Measurements from ENCODE around the gene LRRC15. TPM values are rescaled to one million over a fixed set of nuclear protein-coding genes. Genes with fewer than 3 reads are reported as not detected.

The LRRC15 gene
- polyA plus RNA-seq, 3 donors: not detected

GRCh38 chr3:194339840-194340239 is 29.7 kb downstream of the LRRC15 start:
- Histone ChIP-seq H3K27ac (ENCODE audit: low read depth in 1 of 2, low read length in 2 of 2) (no peak overlapping the region), H3K4me1 (ENCODE audit: control insufficient read depth in 1 of 2, insufficient read depth in 2 of 2, low read length in 2 of 2) (no peaks in the 10 kb centered on the region), H3K27me3 (ENCODE audit: control insufficient read depth in 2 of 2, insufficient read depth in 2 of 2, low read length in 2 of 2) (no peaks in the 10 kb centered on the region), H3K9me3 (replicated peaks in 1 of 2; ENCODE audit: control insufficient read depth in 1 of 2, insufficient read depth in 1 of 2, low read length in 2 of 2) (no peaks in the 10 kb centered on the region), H2AFZ (ENCODE audit: insufficient read depth, low read depth, low read length, poor library complexity, severe bottlenecking) (no peak overlapping the region), H3K79me2 (ENCODE audit: insufficient read depth, low read length) (no peaks in the 10 kb centered on the region), H3K4me2 (replicated peaks; ENCODE audit: extremely low read depth, low read length, poor library complexity, severe bottlenecking) (no peak overlapping the region), H3K36me3 (replicated peaks in 1 of 2; ENCODE audit: control insufficient read depth in 1 of 2, insufficient read depth in 2 of 2, low read length in 2 of 2) (no peaks in the 10 kb centered on the region), H3K4me3 (replicated peaks in 1 of 3; ENCODE audit: low read depth in 2 of 3, low read length in 3 of 3) (no peak overlapping the region), H4K20me1 (ENCODE audit: insufficient read depth, low read length) (no peaks in the 10 kb centered on the region), H3K9ac (ENCODE audit: insufficient read depth, low read length, poor library complexity, severe bottlenecking) (no peak overlapping the region)
- no peak for TF ChIP-seq CTCF (IDR thresholded peaks at IDR 0.05)
- Mint-ChIP-seq H3K9me3 (peaks cover 0 to 3% (median 0%) of the 10 kb centered on the region in 7 donors), H3K27ac (no peak overlapping the region), H3K36me3 (no peaks in the 10 kb centered on the region), H3K27me3 (ENCODE audit: low read depth in 3 of 3) (peaks cover 12 to 18% (median 17%) of the 10 kb centered on the region in 3 donors), H3K4me1 (peaks cover 5% of the 10 kb centered on the region), H3K4me3 (no peak overlapping the region)
- intact Hi-C loops (cut with micrococcal nuclease): no loop called here
- DNase-seq: no peak
- WGBS (ENCODE audit: insufficient coverage): 83% methylated on average over 4 of the region's 5 CpGs

GRCh38 chr3:194339356-194339755 is 30.2 kb downstream of the LRRC15 start:
- no peak overlapping the region for H3K27ac ChIP-seq (ENCODE audit: low read depth in 1 of 2, low read length in 2 of 2)
- H3K79me2 ChIP-seq (ENCODE audit: insufficient read depth, low read length): no peaks in the 10 kb centered on the region
- no peak overlapping the region for H3K4me3 ChIP-seq (replicated peaks in 1 of 3; ENCODE audit: low read depth in 2 of 3, low read length in 3 of 3)
- peaks cover 0 to 4% (median 0%) of the 10 kb centered on the region in 7 donors for H3K9me3 Mint-ChIP-seq
- H3K27me3 Mint-ChIP-seq (ENCODE audit: low read depth in 3 of 3): peaks cover 14 to 21% (median 20%) of the 10 kb centered on the region in 3 donors
- no peaks in the 10 kb centered on the region for H3K9me3 ChIP-seq (replicated peaks in 1 of 2; ENCODE audit: control insufficient read depth in 1 of 2, insufficient read depth in 1 of 2, low read length in 2 of 2)
- no peaks in the 10 kb centered on the region for H4K20me1 ChIP-seq (ENCODE audit: insufficient read depth, low read length)
- H3K27ac Mint-ChIP-seq: no peak overlapping the region
- H2AFZ ChIP-seq (ENCODE audit: insufficient read depth, low read depth, low read length, poor library complexity, severe bottlenecking): no peak overlapping the region
- WGBS (ENCODE audit: insufficient coverage): 84% methylated on average over 8 of the region's 9 CpGs
- H3K9ac ChIP-seq (ENCODE audit: insufficient read depth, low read length, poor library complexity, severe bottlenecking): no peak overlapping the region
- DNase-seq: no peak
- peaks cover 5% of the 10 kb centered on the region for H3K4me1 Mint-ChIP-seq
- no peaks in the 10 kb centered on the region for H3K36me3 ChIP-seq (replicated peaks in 1 of 2; ENCODE audit: control insufficient read depth in 1 of 2, insufficient read depth in 2 of 2, low read length in 2 of 2)
- H3K4me3 Mint-ChIP-seq: no peak overlapping the region
- intact Hi-C loops (cut with micrococcal nuclease): no loop called here
- no peaks in the 10 kb centered on the region for H3K36me3 Mint-ChIP-seq
- no peaks in the 10 kb centered on the region for H3K4me1 ChIP-seq (ENCODE audit: control insufficient read depth in 1 of 2, insufficient read depth in 2 of 2, low read length in 2 of 2)
- TF ChIP-seq CTCF (IDR thresholded peaks at IDR 0.05): no peak
- H3K27me3 ChIP-seq (ENCODE audit: control insufficient read depth in 2 of 2, insufficient read depth in 2 of 2, low read length in 2 of 2): no peaks in the 10 kb centered on the region
- no peak overlapping the region for H3K4me2 ChIP-seq (replicated peaks; ENCODE audit: extremely low read depth, low read length, poor library complexity, severe bottlenecking)

Measured in CD14-positive monocyte (primary cell).